ENCODE measurements around the gene MAPK4. TPM values are rescaled to one million over a fixed set of nuclear protein-coding genes. Genes with fewer than 3 reads are reported as not detected.
"Not testable (repeated sequence)": the region's sequence is repeated elsewhere in the genome, so short reads cannot be mapped to it uniquely, and the experiment has no call there.

The MAPK4 gene
- total and polyA plus RNA-seq, 9 donors, result 0.80 to 21.7 (median 3.4) TPM

- peaks cover 0 to under 1% of the 10 kb centered on the region in 2 donors for H3K9me3 ChIP-seq
- intact Hi-C loops (cut with DNase I), result no loop called here
- H3K36me3 ChIP-seq, result no peaks in the 10 kb centered on the region
- no peak overlapping the region for H3K27ac ChIP-seq
- TF ChIP-seq CTCF (IDR thresholded peaks at IDR 0.05) (no peak), EP300 (IDR thresholded peaks at IDR 0.05) (no peak), POLR2A (IDR thresholded peaks at IDR 0.05) (no peak)
- no peaks in the 10 kb centered on the region for H3K4me1 ChIP-seq (ENCODE audit: insufficient read depth)
- no peak for DNase-seq
- H3K27me3 ChIP-seq, result no peaks in the 10 kb centered on the region
- no peak overlapping the region for H3K4me3 ChIP-seq
- 70 to 74% (median 73%) methylated on average over 3 of the region's 3 CpGs for WGBS, 3 donors
These were observed 32.1 kb upstream of the MAPK4 start for GRCh38 chr18:50527636-50528307.

- Histone ChIP-seq H3K4me1 (ENCODE audit: insufficient read depth) (no peaks in the 10 kb centered on the region), H3K4me3 (no peak overlapping the region), H3K27me3 (no peaks in the 10 kb centered on the region), H3K27ac (no peak overlapping the region), H3K36me3 (no peaks in the 10 kb centered on the region), H3K9me3 (peaks cover 0 to 7% of the 10 kb centered on the region in 2 donors)
- no peak for DNase-seq
- intact Hi-C loops (cut with DNase I), result no loop called here
- 80 to 88% (median 85%) methylated on average over 5 of the region's 5 CpGs for WGBS, 3 donors
- TF ChIP-seq CTCF (IDR thresholded peaks at IDR 0.05) (no peak), POLR2A (IDR thresholded peaks at IDR 0.05) (no peak), EP300 (IDR thresholded peaks at IDR 0.05) (no peak)
These were observed 31.1 kb upstream of the MAPK4 start for GRCh38 chr18:50528806-50529205.

GRCh38 chr18:50533822-50534221 lies 26.1 kb upstream of the MAPK4 start:
- H3K9me3 ChIP-seq; H3K27me3 ChIP-seq; H3K36me3 ChIP-seq; H3K27ac ChIP-seq; H3K4me1 ChIP-seq (ENCODE audit: insufficient read depth); intact Hi-C loops (cut with DNase I); DNase-seq; H3K4me3 ChIP-seq: not testable (repeated sequence)
- 82 to 93% (median 89%) methylated on average over 2 of the region's 2 CpGs for WGBS, 3 donors

- H3K36me3 ChIP-seq; DNase-seq; intact Hi-C loops (cut with DNase I); H3K9me3 ChIP-seq; H3K4me3 ChIP-seq; H3K27ac ChIP-seq; H3K27me3 ChIP-seq; H3K4me1 ChIP-seq (ENCODE audit: insufficient read depth): not testable (repeated sequence)
- WGBS, 3 donors, result 84 to 88% (median 86%) methylated on average over 4 of the region's 4 CpGs
These were observed 15.4 kb upstream of the MAPK4 start for GRCh38 chr18:50544476-50544875.

GRCh38 chr18:50545936-50546335 lies 14.0 kb upstream of the MAPK4 start:
- TF ChIP-seq EP300 (IDR thresholded peaks at IDR 0.05) (no peak), CTCF (IDR thresholded peaks at IDR 0.05) (no peak), POLR2A (IDR thresholded peaks at IDR 0.05) (no peak)
- intact Hi-C loops (cut with DNase I), result no loop called here
- 83 to 88% (median 84%) methylated on average over 19 of the region's 19 CpGs for WGBS, 3 donors
- no peaks in the 10 kb centered on the region for H3K9me3 ChIP-seq
- no peaks in the 10 kb centered on the region for H3K27me3 ChIP-seq
- no peaks in the 10 kb centered on the region for H3K4me1 ChIP-seq (ENCODE audit: insufficient read depth)
- no peak overlapping the region for H3K27ac ChIP-seq
- DNase-seq, result no peak
- no peaks in the 10 kb centered on the region for H3K36me3 ChIP-seq
- H3K4me3 ChIP-seq, result no peak overlapping the region
